ENCODE measurements around the gene MOCS1.

The MOCS1 gene

DNA sequence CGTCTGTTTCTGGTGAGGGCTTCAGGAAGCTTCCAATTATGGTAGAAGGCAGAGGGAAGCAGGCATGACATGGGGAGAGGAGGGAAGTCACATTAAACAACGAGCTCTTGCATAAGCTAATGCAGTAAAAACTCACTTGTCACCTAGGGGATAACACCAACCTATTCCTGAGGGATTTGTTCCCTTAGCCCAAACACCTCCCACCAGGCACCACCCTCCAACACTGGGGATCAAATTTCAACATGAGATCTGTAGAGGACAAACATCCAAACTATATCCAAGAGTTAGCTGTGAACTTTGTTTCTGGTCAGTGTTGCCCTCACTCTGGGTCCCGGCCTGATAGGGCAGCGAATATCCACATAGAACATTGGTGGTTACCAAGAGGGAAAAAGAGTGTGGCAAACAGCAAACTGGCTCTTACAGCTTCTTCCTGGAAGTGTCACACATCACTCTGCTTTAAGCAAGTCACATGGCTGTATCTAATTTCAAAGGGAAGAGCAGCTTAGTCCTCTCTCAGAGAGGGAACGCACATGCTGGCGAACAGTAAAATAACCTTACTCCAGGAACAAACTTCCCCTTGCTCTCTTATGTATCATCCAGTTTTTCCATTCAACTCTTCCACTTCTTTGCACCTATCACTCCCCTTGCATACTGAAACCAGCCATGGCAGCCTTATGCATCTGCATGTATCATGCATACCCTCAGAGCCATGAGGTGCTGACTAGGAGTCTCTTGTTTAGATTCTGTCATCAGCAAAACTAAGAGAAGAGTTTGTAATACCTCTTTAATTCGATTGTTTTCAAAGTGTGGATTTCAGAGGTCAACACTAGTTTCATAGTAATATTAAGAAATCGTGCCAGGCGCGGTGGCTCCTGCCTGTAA is 4.8 kb upstream of the MOCS1 start (continued):
- TF ChIP-seq ZNF76 (tag by site-specific recombination; IDR thresholded peaks at IDR 0.05; ENCODE audit: borderline replicate concordance, low read depth) (no peak), ZNF555 (tag by site-specific recombination; conservative IDR thresholded peaks at IDR 0.05) (no peak), ZNF132 (tag by site-specific recombination; IDR thresholded peaks at IDR 0.05; ENCODE audit: borderline replicate concordance) (no peak), GLIS1 (tag by site-specific recombination; IDR thresholded peaks at IDR 0.05) (0 out of 2 replicates have a peak, but pooled peaks have one; percentile 28), ZNF580 (tag by site-specific recombination; IDR thresholded peaks at IDR 0.05) (no peak), ZNF114 (tag by site-specific recombination; IDR thresholded peaks at IDR 0.05) (no peak), ZNF140 (tag by site-specific recombination; IDR thresholded peaks at IDR 0.05) (no peak), TRIM28 (IDR thresholded peaks at IDR 0.05; ENCODE audit: borderline replicate concordance, low read length) (peak; percentile 65; the same call in 1 of the 2 replicates), ZFP41 (tag by site-specific recombination; IDR thresholded peaks at IDR 0.05; ENCODE audit: borderline replicate concordance) (no peak), PRDM6 (tag by site-specific recombination; IDR thresholded peaks at IDR 0.05) (0 out of 2 replicates have a peak, but pooled peaks have one; percentile 29), ZBTB44 (tag by site-specific recombination; IDR thresholded peaks at IDR 0.05) (no peak), MEIS1 (CRISPR knock-in tag; IDR thresholded peaks at IDR 0.05; ENCODE audit: borderline replicate concordance) (no peak), ZNF571 (tag by site-specific recombination; IDR thresholded peaks at IDR 0.05) (no peak), ZNF473 (tag by site-specific recombination; IDR thresholded peaks at IDR 0.05) (no peak), FEZF1 (tag by site-specific recombination; IDR thresholded peaks at IDR 0.05) (0 out of 2 replicates have a peak, but pooled peaks have one; percentile 8), ZFP37 (tag by site-specific recombination; IDR thresholded peaks at IDR 0.05) (no peak), ZNF561 (tag by site-specific recombination; IDR thresholded peaks at IDR 0.05; ENCODE audit: borderline replicate concordance) (no peak), ZNF501 (tag by site-specific recombination; IDR thresholded peaks at IDR 0.05) (no peak), EGR2 (tag by site-specific recombination; IDR thresholded peaks at IDR 0.05; ENCODE audit: low read depth) (0 out of 2 replicates have a peak, but pooled peaks have one; percentile 22)
- TF ChIP-seq, protein P1, sequence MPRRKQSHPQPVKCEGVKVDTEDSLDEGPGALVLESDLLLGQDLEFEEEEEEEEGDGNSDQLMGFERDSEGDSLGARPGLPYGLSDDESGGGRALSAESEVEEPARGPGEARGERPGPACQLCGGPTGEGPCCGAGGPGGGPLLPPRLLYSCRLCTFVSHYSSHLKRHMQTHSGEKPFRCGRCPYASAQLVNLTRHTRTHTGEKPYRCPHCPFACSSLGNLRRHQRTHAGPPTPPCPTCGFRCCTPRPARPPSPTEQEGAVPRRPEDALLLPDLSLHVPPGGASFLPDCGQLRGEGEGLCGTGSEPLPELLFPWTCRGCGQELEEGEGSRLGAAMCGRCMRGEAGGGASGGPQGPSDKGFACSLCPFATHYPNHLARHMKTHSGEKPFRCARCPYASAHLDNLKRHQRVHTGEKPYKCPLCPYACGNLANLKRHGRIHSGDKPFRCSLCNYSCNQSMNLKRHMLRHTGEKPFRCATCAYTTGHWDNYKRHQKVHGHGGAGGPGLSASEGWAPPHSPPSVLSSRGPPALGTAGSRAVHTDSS (tag by site-specific recombination; IDR thresholded peaks at IDR 0.05): no peak
- TF ChIP-seq, protein P2, sequence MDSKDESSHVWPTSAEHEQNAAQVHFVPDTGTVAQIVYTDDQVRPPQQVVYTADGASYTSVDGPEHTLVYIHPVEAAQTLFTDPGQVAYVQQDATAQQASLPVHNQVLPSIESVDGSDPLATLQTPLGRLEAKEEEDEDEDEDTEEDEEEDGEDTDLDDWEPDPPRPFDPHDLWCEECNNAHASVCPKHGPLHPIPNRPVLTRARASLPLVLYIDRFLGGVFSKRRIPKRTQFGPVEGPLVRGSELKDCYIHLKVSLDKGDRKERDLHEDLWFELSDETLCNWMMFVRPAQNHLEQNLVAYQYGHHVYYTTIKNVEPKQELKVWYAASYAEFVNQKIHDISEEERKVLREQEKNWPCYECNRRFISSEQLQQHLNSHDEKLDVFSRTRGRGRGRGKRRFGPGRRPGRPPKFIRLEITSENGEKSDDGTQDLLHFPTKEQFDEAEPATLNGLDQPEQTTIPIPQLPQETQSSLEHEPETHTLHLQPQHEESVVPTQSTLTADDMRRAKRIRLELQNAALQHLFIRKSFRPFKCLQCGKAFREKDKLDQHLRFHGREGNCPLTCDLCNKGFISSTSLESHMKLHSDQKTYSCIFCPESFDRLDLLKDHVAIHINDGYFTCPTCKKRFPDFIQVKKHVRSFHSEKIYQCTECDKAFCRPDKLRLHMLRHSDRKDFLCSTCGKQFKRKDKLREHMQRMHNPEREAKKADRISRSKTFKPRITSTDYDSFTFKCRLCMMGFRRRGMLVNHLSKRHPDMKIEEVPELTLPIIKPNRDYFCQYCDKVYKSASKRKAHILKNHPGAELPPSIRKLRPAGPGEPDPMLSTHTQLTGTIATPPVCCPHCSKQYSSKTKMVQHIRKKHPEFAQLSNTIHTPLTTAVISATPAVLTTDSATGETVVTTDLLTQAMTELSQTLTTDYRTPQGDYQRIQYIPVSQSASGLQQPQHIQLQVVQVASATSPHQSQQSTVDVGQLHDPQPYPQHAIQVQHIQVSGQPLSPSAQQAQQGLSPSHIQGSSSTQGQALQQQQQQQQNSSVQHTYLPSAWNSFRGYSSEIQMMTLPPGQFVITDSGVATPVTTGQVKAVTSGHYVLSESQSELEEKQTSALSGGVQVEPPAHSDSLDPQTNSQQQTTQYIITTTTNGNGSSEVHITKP (tag by site-specific recombination; IDR thresholded peaks at IDR 0.05): peak; percentile 64
- TF ChIP-seq, protein P3, sequence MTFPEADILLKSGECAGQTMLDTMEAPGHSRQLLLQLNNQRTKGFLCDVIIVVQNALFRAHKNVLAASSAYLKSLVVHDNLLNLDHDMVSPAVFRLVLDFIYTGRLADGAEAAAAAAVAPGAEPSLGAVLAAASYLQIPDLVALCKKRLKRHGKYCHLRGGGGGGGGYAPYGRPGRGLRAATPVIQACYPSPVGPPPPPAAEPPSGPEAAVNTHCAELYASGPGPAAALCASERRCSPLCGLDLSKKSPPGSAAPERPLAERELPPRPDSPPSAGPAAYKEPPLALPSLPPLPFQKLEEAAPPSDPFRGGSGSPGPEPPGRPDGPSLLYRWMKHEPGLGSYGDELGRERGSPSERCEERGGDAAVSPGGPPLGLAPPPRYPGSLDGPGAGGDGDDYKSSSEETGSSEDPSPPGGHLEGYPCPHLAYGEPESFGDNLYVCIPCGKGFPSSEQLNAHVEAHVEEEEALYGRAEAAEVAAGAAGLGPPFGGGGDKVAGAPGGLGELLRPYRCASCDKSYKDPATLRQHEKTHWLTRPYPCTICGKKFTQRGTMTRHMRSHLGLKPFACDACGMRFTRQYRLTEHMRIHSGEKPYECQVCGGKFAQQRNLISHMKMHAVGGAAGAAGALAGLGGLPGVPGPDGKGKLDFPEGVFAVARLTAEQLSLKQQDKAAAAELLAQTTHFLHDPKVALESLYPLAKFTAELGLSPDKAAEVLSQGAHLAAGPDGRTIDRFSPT (tag by site-specific recombination; IDR thresholded peaks at IDR 0.05): no peak
- TF ChIP-seq, protein P4, sequence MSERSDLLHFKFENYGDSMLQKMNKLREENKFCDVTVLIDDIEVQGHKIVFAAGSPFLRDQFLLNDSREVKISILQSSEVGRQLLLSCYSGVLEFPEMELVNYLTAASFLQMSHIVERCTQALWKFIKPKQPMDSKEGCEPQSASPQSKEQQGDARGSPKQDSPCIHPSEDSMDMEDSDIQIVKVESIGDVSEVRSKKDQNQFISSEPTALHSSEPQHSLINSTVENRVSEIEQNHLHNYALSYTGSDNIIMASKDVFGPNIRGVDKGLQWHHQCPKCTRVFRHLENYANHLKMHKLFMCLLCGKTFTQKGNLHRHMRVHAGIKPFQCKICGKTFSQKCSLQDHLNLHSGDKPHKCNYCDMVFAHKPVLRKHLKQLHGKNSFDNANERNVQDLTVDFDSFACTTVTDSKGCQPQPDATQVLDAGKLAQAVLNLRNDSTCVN (tag by site-specific recombination; optimal IDR thresholded peaks at IDR 0.05): no peak
- TF ChIP-seq, protein P5, sequence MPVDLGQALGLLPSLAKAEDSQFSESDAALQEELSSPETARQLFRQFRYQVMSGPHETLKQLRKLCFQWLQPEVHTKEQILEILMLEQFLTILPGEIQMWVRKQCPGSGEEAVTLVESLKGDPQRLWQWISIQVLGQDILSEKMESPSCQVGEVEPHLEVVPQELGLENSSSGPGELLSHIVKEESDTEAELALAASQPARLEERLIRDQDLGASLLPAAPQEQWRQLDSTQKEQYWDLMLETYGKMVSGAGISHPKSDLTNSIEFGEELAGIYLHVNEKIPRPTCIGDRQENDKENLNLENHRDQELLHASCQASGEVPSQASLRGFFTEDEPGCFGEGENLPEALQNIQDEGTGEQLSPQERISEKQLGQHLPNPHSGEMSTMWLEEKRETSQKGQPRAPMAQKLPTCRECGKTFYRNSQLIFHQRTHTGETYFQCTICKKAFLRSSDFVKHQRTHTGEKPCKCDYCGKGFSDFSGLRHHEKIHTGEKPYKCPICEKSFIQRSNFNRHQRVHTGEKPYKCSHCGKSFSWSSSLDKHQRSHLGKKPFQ (tag by site-specific recombination; IDR thresholded peaks at IDR 0.05): no peak
